Measurements from ENCODE around the gene ELP5.

Gene ELP5

GRCh38 chr17:7252176-7253043, at the start of gene ELP5:
Gene ELP5 (plus strand): TSS chr17:7252215. CDS start chr17:7252551, 336 bp downstream.
- peak within 1 kb of the TSS; percentile 83 for H3K4me3 ChIP-seq (ENCODE audit: low read depth, low read length)
- TF ChIP-seq CTCF (IDR thresholded peaks at IDR 0.05; ENCODE audit: insufficient read depth, low read depth, low read length, missing control alignments): peak; percentile 16
- peak; percentile 96 for DNase-seq (ENCODE audit: low read depth)

GRCh38 chr17:7203391-7203790, 48.6 kb upstream of the ELP5 start:
- TF ChIP-seq CTCF (IDR thresholded peaks at IDR 0.05; ENCODE audit: insufficient read depth, low read depth, low read length, missing control alignments): no peak
- H3K4me3 ChIP-seq (ENCODE audit: low read depth, low read length): no peak overlapping the region
- no peak for DNase-seq (ENCODE audit: low read depth)

- no peak for DNase-seq (ENCODE audit: low read depth)
- TF ChIP-seq CTCF (IDR thresholded peaks at IDR 0.05; ENCODE audit: insufficient read depth, low read depth, low read length, missing control alignments): no peak
- peak overlapping the region; percentile 41 for H3K4me3 ChIP-seq (ENCODE audit: low read depth, low read length)
These were observed 47.7 kb upstream of the ELP5 start for GRCh38 chr17:7204336-7204735.

GRCh38 chr17:7204828-7205461, 47.1 kb upstream of the ELP5 start:
- DNase-seq (ENCODE audit: low read depth): peak; percentile 92
- no peak for TF ChIP-seq CTCF (IDR thresholded peaks at IDR 0.05; ENCODE audit: insufficient read depth, low read depth, low read length, missing control alignments)
- H3K4me3 ChIP-seq (ENCODE audit: low read depth, low read length): peak overlapping the region; percentile 41

GRCh38 chr17:7205561-7205960, 46.5 kb upstream of the ELP5 start:
- TF ChIP-seq CTCF (IDR thresholded peaks at IDR 0.05; ENCODE audit: insufficient read depth, low read depth, low read length, missing control alignments): no peak
- no peak for DNase-seq (ENCODE audit: low read depth)
- H3K4me3 ChIP-seq (ENCODE audit: low read depth, low read length): peak overlapping the region; percentile 41

GRCh38 chr17:7207120-7208001, 44.7 kb upstream of the ELP5 start:
- no peak for DNase-seq (ENCODE audit: low read depth)
- H3K4me3 ChIP-seq (ENCODE audit: low read depth, low read length): no peak overlapping the region
- no peak for TF ChIP-seq CTCF (IDR thresholded peaks at IDR 0.05; ENCODE audit: insufficient read depth, low read depth, low read length, missing control alignments)
